Bronchial epithelial cell (primary cell): ENCODE data around the gene RPLP1. TPM values are rescaled to one million over a fixed set of nuclear protein-coding genes. Genes with fewer than 3 reads are reported as not detected.
A peak's percentile ranks its signal among the peaks of the same experiment; 100 is the strongest.

ENCODE experiments used
- DNase-seq: peaks from one replicate; pipeline ENCODE4 v3.0.0-alpha.2; 2010; ENCODE audit warnings: low read depth
- FAIRE-seq: peaks from 2 replicates; lab custom pipeline; 2011; peaks lifted over from hg19 to GRCh38; lab: Jason Lieb, UNC
- H3K27me3 ChIP-seq: 2 replicates; pipeline ENCODE4 v1.5.1; 2011; ENCODE audit warnings: low read length; ENCODE audit not compliant: control insufficient read depth, insufficient read depth
- H3K36me3 ChIP-seq: 2 replicates; pipeline ENCODE4 v1.5.1; 2011; ENCODE audit warnings: low read length; ENCODE audit not compliant: control insufficient read depth, insufficient read depth
- H3K4me3 ChIP-seq: 2 replicates; pipeline ENCODE4 v1.5.1; 2011; ENCODE audit warnings: mild to moderate bottlenecking, low read depth, low read length, control low read depth
- total RNA-seq: library from RNA; depleted of rRNA; stranded (reverse); fragments of >200 nt; gene quantifications from 2 replicates; pipeline ENCODE4 v1.2.1, GENCODE V29; 2014
- TF ChIP-seq, protein P1 (sequence below): IDR thresholded peaks from 2 replicates; pipeline ENCODE4 v1.5.1; 2011; ENCODE audit warnings: mild to moderate bottlenecking, moderate library complexity, low read length, control low read depth, inconsistent platforms; ENCODE audit not compliant: insufficient read depth, severe bottlenecking

The RPLP1 gene
- total RNA-seq, 1 donor from 2014 or later = 47.4 TPM

DNA sequence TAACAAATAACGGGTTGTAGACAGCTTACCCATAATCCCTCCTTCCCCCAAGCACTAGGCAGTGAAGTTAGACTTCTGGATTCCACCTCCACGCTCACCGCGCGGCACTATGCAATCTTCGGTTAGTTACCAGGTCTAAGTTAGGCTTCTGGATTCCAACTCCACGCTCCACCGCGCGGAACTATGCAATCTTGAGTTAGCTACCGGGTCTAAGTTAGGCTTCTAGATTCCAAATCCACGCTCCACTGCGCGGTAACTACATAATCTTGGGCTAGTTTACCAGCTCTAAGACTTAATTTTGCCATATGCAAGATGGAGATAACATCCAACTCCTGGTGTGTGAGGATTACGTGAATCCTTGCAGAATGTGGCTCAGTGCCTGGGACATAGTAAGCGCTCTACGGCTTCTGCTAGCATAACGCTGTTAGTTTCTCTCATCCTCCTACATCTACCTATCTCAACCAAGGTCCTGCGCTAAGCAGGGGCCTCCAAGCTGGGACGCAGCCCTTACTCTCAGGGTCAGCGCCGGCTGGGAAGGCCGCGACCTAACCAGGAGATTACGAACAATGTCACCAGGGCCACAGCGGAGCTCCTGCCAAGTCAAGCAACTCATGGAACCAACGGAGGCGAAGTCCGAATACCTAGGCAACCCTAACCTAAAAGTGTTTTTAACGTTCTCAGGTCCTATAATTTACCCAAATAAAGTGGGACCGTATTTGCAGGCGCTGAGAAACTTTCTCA lies 497 bp upstream of the RPLP1 start:
- DNase-seq = peak; percentile 39
- TF ChIP-seq, protein P1, sequence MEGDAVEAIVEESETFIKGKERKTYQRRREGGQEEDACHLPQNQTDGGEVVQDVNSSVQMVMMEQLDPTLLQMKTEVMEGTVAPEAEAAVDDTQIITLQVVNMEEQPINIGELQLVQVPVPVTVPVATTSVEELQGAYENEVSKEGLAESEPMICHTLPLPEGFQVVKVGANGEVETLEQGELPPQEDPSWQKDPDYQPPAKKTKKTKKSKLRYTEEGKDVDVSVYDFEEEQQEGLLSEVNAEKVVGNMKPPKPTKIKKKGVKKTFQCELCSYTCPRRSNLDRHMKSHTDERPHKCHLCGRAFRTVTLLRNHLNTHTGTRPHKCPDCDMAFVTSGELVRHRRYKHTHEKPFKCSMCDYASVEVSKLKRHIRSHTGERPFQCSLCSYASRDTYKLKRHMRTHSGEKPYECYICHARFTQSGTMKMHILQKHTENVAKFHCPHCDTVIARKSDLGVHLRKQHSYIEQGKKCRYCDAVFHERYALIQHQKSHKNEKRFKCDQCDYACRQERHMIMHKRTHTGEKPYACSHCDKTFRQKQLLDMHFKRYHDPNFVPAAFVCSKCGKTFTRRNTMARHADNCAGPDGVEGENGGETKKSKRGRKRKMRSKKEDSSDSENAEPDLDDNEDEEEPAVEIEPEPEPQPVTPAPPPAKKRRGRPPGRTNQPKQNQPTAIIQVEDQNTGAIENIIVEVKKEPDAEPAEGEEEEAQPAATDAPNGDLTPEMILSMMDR = no peak
- no peaks in the 10 kb centered on the region for H3K27me3 ChIP-seq
- no peak for FAIRE-seq
- peaks cover 7% of the 10 kb centered on the region for H3K36me3 ChIP-seq
- peak overlapping the region; percentile 87 for H3K4me3 ChIP-seq

DNA sequence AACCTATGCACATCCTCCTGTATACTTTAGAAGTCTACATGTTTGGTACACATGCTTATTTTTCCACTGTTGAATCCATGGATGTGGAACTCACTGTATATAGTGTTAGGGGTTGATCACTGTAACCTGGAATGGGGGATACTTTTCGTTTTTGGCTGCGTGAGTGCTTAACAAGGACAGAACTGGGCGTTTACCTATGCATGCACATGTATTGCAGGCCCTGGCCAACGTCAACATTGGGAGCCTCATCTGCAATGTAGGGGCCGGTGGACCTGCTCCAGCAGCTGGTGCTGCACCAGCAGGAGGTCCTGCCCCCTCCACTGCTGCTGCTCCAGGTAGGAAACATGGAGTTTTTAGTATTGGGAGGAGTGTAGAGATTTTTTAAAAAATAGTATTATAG lies 2.3 kb downstream of the RPLP1 start:
- Histone ChIP-seq H3K27me3 (no peaks in the 10 kb centered on the region), H3K36me3 (peaks cover 7% of the 10 kb centered on the region), H3K4me3 (no peak overlapping the region)
- FAIRE-seq (no peak), DNase-seq (no peak)
- TF ChIP-seq, protein P1 = no peak

DNA sequence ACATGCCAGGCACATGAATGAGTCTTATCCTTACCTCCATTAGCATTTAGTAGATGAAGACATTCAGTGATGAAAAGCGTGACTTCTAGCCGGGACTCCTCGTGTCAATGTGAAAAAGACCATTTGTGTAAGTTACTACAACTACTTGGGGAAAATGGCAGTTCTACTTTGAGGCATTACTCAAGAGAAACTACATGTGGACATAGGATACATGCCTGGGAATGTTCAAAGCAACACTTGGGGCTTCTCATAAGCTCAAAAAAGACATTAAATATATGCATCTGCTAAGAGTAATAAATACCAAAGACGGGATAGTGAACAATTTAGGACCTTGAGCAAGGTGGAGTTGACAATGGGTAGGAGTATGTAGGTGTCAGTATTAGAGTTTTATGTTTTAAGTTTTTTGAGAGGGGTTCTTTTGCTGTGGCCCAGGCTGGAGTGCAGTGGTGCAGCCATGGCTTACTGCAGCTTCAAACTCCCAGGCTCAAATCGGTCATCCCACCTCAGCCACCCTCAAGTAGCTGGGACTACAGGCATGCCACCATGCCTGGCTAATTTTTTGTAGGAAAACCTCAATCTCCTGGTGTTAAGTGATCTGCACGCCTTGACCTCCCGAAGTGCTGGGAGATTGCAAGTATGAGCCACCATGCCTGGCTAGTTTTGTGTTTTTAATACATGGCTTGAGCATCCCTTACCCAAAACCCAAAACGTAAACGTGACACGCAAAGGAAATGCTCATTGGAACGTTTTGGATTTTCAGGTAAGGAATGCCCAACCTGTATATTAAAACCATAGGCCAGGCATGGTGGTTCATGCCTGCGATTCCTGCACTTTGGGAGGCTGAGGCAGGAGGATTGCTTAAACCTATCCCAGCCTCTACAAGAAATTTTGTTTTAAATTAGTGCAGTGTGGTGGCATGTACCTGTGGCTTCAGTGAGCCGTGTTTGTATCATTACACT lies 3.9 kb downstream of the RPLP1 start:
- FAIRE-seq (no peak), DNase-seq (no peak)
- no peak overlapping the region for H3K4me3 ChIP-seq
- peaks cover 7% of the 10 kb centered on the region for H3K36me3 ChIP-seq
- no peaks in the 10 kb centered on the region for H3K27me3 ChIP-seq
- TF ChIP-seq, protein P1 = no peak

DNA sequence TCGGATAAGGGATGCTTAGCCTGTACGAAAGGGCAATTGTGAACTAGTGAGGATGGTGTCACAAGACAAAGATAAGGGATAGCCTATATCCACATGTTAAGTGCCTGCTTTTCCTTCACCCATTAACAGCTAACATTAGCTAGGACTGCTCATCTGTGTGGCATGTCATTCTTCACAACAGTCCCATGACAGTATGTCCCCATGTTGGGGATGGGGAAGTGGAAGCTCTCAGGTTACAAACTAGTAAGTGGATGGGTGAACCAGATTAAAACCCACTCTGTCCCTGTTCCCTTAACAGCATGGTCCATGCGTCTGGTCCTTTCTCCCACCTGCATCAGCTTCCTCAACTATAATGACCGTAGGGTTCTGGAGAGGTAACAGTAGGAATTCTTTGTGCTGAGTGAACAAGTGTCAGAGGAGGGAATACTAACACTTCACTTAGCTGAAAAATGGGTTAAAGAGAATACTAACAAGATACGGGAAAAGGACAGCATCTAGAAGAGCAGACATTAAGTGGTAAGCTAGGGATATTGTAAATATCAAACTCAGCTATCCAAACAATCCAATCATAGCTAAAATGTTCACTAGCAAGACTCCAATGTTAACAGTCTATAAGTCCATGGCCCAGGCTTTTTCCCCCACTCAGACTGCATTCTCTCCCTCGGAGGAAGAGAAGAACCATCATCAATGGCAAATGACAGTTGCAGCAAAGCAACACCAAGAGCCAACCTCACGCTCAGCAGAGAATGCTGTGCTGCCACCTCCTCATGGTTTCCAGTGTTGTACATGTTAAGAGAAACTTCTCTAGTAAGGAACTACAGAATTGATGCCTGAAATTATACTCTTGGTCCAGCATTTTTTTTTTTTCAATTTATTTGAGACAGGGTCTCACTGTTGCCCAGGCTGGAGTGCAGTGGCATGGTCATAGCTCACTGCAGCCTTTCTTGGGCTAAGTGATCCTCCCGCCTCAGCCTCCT lies 5.0 kb downstream of the RPLP1 start:
- Histone ChIP-seq H3K36me3 (peaks cover 7% of the 10 kb centered on the region), H3K4me3 (no peak overlapping the region), H3K27me3 (no peaks in the 10 kb centered on the region)
- FAIRE-seq (no peak), DNase-seq (no peak)
- TF ChIP-seq, protein P1 = no peak

DNA sequence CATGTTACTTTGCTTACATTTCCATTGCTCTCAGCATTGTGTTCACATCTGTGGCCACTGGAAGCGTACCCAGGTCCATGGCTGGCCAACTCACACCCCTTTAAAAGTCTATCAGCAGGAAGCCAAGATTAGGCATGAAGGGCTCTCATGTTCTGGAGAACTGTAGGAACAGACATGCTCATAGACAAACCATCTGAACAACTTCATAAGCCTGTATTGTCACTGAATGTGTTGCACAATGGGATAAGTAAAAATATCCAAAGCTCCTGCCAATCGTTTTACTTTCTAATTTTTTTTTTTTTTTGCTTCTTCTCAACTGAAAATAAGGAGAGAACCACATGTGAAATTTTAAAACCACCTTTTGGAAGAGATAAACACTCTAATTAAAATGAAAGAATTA lies 6.4 kb downstream of the RPLP1 start:
- Histone ChIP-seq H3K36me3 (peaks cover 7% of the 10 kb centered on the region), H3K27me3 (no peaks in the 10 kb centered on the region), H3K4me3 (no peak overlapping the region)
- no peak for FAIRE-seq
- no peak for DNase-seq
- TF ChIP-seq, protein P1 = no peak
